M059J (cell line): Measurements from ENCODE around the gene EPG5. TPM values are rescaled to one million over a fixed set of nuclear protein-coding genes. Genes with fewer than 3 reads are reported as not detected.
"Not testable (repeated sequence)": the region's sequence is repeated elsewhere in the genome, so short reads cannot be mapped to it uniquely, and the experiment has no call there.

Experiments used
- DNase-seq: peaks from one replicate; pipeline ENCODE4 v3.0.0-alpha.2; 2012; ENCODE audit warnings: low read depth
- total RNA-seq: library from RNA; depleted of rRNA; stranded (reverse); fragments of >200 nt; shearing (Covaris generic); gene quantifications from 2 replicates; pipeline ENCODE4 v1.2.3, GENCODE V29; 2014

Gene EPG5
- total RNA-seq, 1 experiment from 2014 or later: 29.0 TPM

DNA sequence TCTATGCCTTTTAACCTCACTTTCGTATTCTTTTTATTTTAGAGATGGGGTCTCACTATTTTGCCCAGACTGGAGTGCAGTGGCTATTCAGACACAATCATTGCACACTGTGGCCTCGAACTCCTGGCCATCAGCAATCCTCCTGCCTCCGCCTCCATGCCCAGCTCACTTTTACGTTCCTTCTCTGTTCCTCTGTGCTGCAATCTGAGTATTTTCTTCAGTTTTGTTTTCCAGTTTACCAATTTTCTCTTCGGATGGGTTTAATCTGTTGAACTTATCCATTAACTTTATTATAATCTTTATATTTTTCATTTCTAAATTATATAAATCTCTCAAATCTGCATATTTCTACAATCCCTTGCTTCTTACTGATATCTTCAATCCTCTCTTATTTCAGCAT is 103.0 kb downstream of the EPG5 start:
- DNase-seq: no peak

DNA sequence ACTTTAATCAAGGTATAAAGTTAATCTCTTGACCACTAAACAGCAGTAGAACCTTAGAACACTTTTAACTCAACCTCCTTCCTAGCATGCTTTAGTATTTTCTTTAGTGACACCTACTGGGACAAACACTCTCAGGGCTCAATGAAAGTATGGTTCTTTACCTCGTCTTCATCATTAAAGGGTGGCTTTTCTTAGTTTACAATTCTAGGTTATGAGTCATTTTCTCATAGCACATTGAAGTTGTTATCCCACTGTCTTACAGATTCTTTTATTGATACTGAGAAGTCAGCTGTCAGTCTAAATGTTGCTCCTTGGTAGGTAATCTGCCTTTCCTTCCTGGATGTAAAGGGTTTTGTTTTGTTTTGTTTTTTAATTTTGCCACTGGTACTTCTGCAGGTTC is 103.7 kb downstream of the EPG5 start:
- peak; percentile 43 for DNase-seq

DNA sequence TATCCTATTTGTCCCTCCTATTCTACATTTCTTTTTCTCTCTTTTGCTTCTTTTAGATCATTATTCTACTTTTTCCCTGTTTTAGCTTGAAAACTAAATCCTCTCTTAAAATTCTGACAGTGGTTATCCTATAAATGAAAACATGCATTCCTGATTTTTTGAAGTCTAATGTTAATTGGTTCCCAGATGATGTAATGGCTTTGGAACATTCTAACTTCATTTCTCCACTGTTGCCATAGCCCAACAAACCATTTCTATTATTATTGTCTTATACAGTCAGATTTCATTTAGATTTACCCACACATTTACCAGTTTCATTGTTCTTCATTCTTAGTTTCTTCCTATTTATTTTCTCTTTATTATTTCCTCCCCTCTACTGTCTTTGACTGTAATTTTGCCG is 105.2 kb downstream of the EPG5 start:
- no peak for DNase-seq

DNA sequence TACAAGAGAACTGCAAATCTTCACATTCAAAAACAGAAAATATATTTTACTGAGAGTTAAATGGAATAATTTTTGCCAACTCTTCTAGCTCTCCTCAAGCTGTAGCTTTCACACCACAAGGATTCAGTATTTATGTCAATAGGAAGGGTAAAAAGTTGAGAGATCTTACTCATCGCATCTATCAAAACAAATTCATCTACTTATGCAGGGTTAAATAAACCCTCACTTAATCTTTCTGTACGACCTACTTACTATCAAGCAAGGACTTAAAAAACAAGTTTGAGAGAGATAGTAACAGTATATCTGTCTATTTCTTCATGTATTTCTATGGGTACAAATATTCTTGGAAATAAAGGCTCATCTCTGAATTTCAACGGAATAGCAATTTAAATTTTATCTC is 106.2 kb downstream of the EPG5 start:
- no peak for DNase-seq

DNA sequence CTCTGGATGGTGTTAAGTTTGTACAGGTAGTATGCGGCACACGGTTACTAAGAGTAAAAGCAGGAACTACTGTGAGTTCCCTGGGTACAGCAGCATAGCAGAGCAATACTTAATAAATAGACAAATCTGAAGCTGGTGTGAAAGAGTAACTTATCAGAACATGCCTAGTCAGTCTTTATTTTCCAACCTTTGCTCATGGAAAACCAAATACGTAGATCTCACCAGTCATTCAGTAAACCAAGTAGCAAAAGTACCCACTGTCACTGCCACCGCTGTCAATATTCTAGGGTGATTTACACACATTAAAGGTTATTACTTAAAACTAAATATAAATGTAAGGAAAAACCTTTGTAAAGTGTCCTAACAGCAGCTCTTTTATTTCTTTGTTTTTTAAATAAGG is 106.6 kb downstream of the EPG5 start:
- DNase-seq: no peak

DNA sequence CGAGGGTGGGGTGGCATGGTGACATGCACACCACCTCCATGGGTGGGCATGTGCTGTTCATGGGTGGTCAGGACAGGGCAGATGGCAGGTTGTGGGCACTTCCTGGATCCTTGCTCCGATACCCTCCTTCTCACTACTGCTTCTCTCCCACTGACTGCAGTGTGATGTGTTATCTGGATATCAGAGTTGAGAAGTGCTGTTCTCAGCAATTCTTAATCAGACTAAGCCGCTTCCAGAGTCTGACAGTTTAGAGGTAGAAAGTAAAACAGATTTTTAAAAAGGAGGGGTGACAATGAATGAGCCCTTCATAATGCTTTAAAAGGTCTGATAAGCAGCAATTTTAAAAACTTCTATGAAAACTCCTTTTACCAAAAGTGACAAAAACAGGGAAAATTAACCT is 107.8 kb downstream of the EPG5 start:
- DNase-seq: no peak

DNA sequence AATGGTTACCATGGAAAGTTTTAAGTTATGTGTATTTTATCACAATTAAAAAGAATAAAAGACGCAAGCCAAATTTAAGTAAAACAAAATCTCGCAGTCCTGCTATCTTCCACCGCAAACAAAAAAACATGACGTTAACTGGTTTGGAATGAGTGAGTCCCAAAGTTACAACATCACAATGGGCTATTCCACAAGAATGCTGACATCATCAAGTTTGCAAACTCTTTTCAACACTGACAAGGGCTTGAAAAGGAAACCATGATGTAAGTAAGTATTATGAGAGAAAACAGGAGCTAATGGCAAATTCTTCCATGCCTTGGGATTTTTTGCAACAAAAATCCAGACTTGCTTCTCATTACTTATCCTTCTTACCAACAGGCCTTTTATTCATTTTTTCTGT is 110.6 kb downstream of the EPG5 start:
- no peak for DNase-seq

DNA sequence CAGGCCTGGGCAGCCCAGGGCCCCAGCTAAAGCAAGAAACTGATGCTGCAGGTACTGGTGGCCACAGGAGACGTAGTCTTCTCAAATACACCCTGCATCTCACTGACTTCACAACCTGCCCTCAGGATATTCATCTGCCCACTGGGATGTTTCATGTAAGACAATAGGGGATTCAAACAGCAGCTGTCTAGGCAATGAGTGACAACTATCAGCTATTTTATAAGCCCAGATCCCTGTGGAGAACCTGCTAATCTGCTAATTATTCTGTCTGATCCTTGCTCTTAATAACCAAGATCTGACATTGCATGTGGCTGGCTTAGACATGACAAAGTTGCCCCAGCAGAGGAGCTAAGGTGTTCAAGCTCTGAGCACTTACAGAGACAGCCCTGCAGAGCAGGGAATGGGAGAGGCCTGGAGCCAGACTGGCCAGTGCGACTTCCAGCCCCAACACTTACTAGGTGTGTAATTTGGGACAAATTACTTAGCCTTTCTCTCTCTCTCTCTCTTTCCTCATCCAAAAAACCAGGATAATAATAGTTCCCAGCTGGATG is 113.0 kb downstream of the EPG5 start:
- DNase-seq: no peak

DNA sequence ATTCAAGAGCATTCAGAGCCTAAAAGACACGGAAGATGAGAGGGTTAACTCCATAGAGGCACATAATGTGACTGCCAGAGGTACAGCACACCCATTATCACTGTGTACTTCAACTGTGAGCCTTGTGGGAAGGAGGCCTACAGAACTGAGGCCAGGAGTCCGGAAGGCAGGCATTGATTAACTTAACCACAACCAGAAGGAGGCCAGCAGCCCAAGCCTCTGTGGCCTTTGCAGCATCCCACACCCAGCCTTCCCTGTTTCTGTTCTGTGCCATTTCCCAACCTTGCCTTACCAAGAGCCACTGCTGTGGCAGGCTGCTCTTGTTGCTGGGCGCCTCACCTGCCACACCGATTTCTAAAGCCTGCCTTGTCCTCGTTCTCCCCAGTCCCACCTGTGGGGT is 114.5 kb downstream of the EPG5 start:
- DNase-seq: no peak

DNA sequence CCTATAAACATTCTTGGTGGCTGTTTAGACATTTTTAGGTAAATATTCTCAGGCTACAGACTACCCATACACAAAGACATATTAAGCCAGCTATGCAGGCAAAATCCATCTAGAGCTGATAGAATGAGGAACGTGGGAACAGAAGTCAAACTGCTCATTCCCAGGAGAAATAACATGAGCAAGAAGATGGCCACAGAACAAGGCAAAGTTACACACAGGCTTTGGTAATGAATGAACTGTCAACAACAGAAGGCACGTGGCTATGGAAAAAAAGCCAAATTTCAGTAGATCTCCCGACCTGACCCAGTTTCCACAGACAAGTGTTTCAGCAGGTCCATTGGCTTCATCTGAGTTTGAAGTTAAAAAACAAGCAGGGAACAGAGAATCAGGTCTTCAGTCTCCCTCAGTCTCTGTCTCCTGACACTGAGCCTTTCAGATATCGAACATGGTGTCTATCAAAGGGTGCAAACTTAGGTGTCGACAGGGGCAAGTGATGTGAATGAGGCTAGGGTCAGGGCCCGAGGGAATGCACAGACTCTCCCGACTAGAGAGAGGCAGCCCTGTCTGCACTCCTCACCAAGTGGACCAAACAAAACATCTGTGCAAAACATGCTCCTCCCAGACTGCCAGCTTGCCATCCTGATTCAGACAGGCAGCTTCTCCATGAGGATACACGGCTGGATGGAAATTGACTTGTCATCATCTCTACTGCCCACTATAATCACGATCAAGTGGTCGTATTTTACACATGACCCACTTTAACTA is 115.8 kb downstream of the EPG5 start:
- DNase-seq: no peak

DNA sequence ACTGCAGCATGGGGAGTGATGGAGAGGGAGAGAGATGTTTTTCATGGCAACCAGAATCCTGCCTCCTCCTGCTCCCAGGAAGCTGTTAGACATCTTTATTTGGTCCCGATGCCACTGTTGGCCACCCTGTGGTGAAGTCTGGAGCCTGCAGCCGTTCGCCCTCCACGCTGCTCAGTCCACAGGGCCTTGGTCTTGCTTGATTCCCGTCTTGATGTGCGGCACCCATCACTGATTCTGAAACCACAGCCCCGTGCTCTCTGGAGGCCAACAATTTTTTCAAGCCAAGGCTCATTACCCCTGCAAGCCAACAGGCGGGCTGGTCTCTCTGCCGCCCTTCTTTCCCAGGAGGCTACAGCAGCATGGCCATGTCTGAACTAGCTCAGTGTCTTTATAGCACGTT is 117.1 kb downstream of the EPG5 start:
- DNase-seq: no peak

DNA sequence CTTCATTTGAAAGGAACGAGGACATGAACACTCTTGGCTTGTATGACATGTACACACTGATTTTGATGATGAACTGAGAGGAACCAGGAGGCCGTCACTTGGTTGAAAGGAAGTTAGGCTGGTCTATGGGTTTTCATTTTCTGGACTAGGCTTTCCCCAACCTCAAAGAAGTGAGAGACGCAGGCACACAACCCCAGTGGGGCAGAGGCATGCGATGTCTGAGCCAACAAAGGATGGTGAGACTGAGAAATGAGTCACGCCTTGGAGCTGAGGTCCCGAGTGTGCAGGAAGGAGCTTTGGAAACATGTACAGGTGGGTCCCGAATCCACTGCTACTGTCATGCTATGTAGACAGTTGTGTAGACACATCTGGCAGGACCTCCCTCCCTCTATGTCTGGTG is 117.6 kb downstream of the EPG5 start:
- DNase-seq: no peak

DNA sequence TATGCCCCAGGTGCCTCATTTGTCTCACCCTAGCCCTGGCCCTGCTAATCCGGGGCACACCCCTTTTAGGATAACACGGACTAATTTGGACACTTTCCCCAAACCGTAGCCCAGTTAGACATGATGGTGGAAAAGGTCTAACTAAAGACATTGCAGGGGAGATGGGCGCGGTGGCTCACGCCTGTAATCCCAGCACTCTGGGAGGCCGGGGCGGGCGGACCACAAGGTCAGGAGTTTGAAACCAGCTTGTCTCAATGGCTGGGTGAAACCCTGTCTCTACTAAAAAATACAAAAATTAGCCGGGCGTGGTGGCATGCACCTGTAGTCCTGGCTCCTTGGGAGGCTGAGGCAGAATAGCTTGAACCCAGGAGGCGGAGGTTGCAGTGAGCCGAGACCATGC is 118.5 kb downstream of the EPG5 start:
- DNase-seq: not testable (repeated sequence)

DNA sequence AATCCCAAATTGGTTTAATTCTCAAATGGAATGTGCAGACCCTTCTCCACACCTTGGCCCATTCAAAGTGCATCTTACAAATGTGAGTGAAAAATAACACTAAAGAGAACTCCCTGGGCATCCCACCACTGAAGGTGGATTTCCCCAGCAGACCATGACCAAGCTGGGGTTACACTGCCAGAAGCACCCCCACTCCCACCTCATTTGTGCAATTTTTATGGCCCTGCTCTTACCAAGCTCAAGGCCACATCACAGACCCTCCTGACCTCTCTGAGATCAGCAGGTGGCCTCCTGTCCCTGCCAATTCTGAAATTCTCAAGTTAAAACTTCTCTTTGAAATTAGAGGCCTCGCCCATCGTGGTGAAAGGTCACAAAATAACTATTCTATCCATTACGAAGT is 120.0 kb downstream of the EPG5 start:
- no peak for DNase-seq

DNA sequence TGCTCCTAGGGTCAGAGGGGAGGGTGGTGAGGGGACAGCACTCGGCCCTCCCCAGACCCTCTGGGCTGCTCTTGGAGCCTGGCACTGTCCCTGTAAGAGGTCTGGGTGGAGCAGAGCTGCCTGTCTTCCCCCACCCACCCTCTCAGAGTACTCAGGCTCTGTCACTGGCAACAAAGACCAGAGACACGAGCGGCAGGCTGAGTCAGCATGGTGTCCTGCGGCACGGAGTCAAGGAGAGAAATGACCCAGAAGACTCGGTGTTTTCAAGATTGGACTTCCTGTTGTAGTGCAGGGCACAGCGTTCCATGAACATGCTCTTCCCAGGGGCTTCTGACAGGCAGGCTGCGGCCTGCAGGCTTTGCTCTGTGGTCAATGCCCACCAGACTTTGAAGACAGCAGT is 121.7 kb downstream of the EPG5 start:
- no peak for DNase-seq

DNA sequence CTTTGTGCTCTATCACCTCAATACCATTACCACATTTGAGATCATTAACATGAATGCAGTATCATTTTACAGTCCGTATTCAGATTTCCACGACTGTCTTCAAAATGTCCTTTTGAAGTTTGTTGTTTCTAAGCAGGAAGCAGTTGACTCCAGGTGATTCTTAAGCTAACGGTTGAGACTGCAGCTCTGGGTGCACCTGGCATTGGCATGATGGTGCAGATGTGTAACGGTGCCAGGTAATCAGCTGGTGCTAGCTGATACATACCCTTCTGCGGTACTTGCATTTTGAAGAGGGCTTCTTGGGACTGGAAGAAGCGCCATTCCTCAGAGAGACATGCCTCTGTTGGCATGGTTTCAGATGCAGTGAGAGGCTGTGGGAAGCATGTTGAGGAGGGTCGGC is 122.2 kb downstream of the EPG5 start:
- no peak for DNase-seq

DNA sequence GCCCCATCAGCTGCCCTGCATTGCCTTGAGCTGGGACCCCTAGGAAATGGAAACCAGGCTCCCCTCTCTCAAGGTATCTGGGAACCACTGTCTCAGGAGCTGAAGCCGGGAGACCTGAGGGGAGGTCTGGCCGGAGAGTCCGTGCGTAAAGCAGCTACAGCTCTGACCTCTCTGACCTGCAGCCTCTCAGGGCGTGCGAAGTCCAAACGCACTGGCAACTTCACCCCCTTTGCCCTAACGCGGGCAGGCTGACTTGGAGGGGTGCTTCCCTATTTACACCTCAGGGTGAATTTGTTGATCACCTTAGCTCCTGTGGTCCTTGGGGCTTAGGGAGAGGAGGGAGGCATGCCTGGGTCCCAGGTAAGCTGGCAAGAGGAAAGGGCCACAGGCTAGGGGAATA is 124.1 kb downstream of the EPG5 start:
- DNase-seq: no peak

DNA sequence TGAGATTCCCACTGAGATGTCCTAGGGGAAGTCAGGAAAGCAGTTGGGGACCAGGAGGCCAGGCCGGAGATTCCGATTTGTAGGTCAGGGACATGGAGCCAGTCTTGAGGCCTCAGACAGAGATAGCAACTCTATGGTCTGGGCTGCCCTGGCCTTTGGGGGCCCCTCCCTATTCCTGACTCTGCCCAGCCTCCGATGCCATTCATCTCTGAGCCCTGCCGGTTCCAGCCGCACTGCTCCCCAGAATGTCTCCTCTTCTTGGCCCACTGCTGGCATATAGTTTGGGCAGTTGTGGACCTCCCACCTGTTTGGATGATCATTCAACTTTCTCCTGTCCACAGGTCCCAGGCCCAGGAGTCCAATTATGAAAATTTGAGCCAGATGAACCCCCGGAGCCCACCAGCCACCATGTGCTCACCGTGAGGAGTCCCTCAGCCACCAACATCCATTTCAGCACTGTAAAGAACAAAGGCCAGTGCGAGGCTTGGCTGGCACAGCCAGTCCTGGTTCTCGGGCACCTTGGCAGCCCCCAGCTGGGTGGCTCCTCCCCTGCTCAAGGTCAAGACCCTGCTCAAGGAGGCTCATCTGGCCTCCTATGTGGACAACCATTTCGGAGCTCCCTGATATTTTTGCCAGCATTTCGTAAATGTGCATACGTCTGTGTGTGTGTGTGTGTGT is 125.2 kb downstream of the EPG5 start:
- DNase-seq: no peak

DNA sequence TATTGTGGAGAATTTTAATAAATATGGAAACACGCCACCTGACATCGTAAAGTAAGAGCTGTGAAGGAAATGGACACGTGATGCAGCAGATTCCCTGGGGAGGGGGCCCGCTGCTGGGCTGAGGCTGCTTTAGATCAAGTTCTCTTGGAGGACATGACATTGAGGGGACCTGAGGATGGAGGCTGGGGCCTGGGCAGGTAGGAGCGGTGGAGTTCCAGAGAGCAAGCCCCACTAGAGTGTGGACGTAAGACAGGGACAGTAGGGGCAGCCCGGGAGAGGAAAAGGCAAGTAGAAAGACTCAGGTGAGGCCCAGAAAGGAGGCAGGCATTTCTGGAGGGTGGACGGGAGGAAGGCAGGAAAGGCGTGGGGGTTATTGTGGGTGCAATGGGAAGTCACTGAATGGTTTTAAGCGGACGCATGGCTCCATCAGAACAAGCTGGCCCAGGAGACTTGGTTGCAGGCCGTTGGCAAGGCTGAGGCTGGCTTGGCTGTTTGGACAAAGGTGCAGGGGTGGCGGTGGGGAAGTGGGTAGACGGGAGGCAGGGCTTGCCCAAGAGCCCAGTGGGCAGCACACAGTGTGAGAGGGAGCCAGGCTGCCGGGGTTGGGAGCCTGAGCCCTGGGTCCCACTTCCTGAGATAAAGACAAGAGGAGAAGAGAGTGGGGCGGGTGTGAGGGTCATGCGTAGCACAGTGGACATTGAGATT is 125.9 kb downstream of the EPG5 start:
- no peak for DNase-seq

DNA sequence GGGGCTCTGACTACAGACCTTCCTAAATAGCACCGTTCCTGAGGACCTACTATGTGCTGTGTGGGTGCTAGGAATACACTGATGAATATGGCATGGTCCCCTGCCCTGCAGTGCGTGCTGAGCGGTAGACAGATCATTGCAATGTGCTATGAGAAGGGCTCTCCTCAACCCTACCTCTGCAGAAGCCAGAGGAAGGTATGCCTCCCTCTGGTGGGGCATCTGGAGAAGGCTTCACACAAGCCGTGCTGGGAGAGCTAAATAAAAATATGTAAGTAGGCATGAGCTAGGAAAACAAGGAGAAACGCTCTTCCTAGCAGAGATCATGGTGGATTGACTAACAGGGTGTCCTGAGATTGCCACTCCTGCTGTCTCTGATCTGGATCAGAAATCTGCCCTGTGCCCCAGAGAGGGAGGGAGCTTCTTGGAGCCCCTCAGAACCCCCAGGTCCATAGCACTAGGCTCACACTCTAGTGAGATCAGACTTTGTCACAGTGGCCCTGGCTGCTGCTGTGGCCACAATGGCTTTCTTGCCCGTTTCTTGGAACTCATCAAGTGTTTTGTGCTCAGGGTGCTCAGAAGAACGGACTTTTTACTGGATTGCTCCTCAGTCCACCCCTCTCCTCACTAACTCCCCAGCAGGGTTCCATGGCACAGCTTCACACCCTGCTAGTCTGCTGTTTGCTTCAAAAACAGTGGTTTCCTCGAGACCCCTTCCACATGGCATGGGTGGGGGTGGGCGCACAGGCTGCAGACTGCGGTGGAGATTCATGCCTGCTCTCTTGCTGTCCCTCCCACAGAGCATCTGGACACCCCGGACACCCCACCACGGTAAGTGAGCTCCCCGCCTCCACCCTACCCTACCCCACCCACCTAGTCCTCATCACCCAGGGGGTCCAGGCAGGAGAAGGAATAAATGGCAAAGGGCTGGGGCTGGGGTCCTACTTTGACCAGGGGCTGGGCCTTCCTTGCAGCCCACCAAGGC is 127.4 kb downstream of the EPG5 start:
- peak; percentile 73 for DNase-seq

DNA sequence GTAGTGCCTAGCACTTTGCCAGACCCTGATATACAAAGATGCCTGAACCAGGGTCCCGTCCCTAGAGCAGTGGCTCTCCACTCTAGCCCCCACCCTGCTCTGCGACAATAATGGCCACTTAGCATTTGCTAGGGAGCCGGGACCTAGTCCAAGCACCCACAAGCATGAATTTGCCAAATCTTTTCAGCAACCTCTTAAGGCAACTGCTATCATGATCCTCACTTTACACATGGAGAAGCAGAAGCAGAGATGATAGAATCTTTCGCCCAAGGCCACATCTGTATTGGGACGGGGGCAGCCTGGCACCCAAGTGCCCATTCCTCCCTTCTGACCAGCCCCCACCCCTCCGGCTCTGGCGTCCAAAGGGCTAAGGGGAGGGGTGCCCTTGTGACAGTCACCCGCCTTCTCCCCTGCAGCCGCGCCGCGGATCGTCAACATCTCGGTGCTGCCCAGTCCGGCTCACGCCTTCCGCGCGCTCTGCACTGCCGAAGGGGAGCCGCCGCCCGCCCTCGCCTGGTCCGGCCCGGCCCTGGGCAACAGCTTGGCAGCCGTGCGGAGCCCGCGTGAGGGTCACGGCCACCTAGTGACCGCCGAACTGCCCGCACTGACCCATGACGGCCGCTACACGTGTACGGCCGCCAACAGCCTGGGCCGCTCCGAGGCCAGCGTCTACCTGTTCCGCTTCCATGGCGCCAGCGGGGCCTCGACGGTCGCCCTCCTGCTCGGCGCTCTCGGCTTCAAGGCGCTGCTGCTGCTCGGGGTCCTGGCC is 128.6 kb downstream of the EPG5 start:
- no peak for DNase-seq
